ENCODE results near the gene SAE1. TPM values are rescaled to one million over a fixed set of nuclear protein-coding genes. Genes with fewer than 3 reads are reported as not detected.
A peak's percentile ranks its signal among the peaks of the same experiment; 100 is the strongest.

Gene SAE1
- total RNA-seq, 1 experiment from 2014 or later, result 140 TPM

DNA sequence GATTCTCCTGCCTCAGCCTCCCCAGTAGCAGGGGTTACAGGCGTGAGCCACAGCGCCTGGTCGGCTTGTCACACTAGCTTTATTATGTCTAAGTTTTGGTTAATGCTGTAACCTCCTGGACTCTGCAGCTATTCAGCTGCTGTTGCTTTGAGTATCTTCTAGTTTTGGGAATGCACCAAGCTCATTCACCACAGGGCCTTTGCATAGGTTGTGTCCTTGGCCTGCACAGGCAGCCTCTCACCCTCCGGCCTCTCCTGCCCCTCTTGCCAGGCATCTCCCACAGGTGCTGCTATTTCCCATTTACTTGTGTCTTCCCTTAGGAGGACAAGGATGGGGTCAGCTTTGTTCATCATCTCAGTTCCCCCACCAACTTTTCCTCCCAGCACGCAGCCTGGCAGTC is 123.3 kb downstream of the SAE1 start:
- no peak overlapping the region for H3K4me3 ChIP-seq (ENCODE audit: low read depth in 2 of 2, low read length in 2 of 2)
- no peak for ATAC-seq
- peaks cover 6% of the 10 kb centered on the region for H3K4me1 ChIP-seq (ENCODE audit: control insufficient read depth, insufficient read depth, low read length)
- ChIA-PET POLR2A (interaction anchor here (0.6 kb wide), 1 partner anchor 10 kb away, joined by 3 read pairs; no protein-coding TSS in a partner anchor), CTCF (interaction anchor here (0.7 kb wide), 2 partner anchors 43 to 84 kb away, joined by 3 to 5 read pairs; no protein-coding TSS in a partner anchor)
- intact Hi-C loops (cut with micrococcal nuclease; ENCODE audit: unreplicated experiment) (no loop called here), in situ Hi-C loops (cut with HindIII; ENCODE audit: low pct_unique_long_range_greater_than_20kb, low sequenced_read_pairs) (no loop called here)
- no TSS peak for BruUV-seq (replicated peaks)
- no peaks in the 10 kb centered on the region for H3K9me3 ChIP-seq (ENCODE audit: control insufficient read depth, insufficient read depth, low read depth, low read length)
- no peak overlapping the region for H3K27ac ChIP-seq (ENCODE audit: low read length)
- no peak for DNase-seq (ENCODE audit: low read depth, low spot score)
- no peak for TF ChIP-seq POLR2AphosphoS5 (IDR thresholded peaks at IDR 0.05; ENCODE audit: low read depth, low read length)
- TF ChIP-seq, protein P1, sequence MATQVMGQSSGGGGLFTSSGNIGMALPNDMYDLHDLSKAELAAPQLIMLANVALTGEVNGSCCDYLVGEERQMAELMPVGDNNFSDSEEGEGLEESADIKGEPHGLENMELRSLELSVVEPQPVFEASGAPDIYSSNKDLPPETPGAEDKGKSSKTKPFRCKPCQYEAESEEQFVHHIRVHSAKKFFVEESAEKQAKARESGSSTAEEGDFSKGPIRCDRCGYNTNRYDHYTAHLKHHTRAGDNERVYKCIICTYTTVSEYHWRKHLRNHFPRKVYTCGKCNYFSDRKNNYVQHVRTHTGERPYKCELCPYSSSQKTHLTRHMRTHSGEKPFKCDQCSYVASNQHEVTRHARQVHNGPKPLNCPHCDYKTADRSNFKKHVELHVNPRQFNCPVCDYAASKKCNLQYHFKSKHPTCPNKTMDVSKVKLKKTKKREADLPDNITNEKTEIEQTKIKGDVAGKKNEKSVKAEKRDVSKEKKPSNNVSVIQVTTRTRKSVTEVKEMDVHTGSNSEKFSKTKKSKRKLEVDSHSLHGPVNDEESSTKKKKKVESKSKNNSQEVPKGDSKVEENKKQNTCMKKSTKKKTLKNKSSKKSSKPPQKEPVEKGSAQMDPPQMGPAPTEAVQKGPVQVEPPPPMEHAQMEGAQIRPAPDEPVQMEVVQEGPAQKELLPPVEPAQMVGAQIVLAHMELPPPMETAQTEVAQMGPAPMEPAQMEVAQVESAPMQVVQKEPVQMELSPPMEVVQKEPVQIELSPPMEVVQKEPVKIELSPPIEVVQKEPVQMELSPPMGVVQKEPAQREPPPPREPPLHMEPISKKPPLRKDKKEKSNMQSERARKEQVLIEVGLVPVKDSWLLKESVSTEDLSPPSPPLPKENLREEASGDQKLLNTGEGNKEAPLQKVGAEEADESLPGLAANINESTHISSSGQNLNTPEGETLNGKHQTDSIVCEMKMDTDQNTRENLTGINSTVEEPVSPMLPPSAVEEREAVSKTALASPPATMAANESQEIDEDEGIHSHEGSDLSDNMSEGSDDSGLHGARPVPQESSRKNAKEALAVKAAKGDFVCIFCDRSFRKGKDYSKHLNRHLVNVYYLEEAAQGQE (IDR thresholded peaks at IDR 0.05; ENCODE audit: insufficient read depth in 1 of 2, low read depth in 2 of 2, low read length in 1 of 2), result no peak
- TF ChIP-seq SIN3A (IDR thresholded peaks at IDR 0.05; ENCODE audit: borderline replicate concordance, insufficient read depth, low read depth, low read length), result no peak
- TF ChIP-seq TCF7L2 (IDR thresholded peaks at IDR 0.05; ENCODE audit: low read depth, low read length), result no peak
- no peak for TF ChIP-seq CTCF (IDR thresholded peaks at IDR 0.05)
- H3K27me3 ChIP-seq (ENCODE audit: control insufficient read depth, insufficient read depth, low read length), result no peaks in the 10 kb centered on the region
- H3K36me3 ChIP-seq (ENCODE audit: control insufficient read depth, insufficient read depth, low read length), result no peaks in the 10 kb centered on the region; the same call in 1 of the 2 replicates

- H3K4me1 ChIP-seq (ENCODE audit: control insufficient read depth, insufficient read depth, low read length), result peaks cover 6% of the 10 kb centered on the region
- peak within 1 kb of the TSS; percentile 93 for H3K27ac ChIP-seq (ENCODE audit: low read length)
- H3K9me3 ChIP-seq (ENCODE audit: control insufficient read depth, insufficient read depth, low read depth, low read length), result no peaks in the 10 kb centered on the region
- intact Hi-C loops (cut with micrococcal nuclease; ENCODE audit: unreplicated experiment), result no loop called here
- TSS peak; percentile 98 for BruUV-seq (replicated peaks)
- H3K36me3 ChIP-seq (ENCODE audit: control insufficient read depth, insufficient read depth, low read length), result no peaks in the 10 kb centered on the region; the same call in 1 of the 2 replicates
- in situ Hi-C loops (cut with HindIII; ENCODE audit: low pct_unique_long_range_greater_than_20kb, low sequenced_read_pairs), result no loop called here
- peak within 1 kb of the TSS; percentile 65 to 89 for H3K4me3 ChIP-seq (ENCODE audit: low read depth in 2 of 2, low read length in 2 of 2)
- no peaks in the 10 kb centered on the region for H3K27me3 ChIP-seq (ENCODE audit: control insufficient read depth, insufficient read depth, low read length)
- CTCF ChIA-PET, result interaction anchor here (0.6 to 1.4 kb wide), 3 partner anchors 12 to 195 kb away, joined by 4 to 9 read pairs (median 8); no protein-coding TSS in a partner anchor
- TF ChIP-seq POLR2AphosphoS5 (IDR thresholded peaks at IDR 0.05; ENCODE audit: low read depth, low read length) (0 out of 2 replicates have a peak, but pooled peaks have one; percentile 49), TCF7L2 (IDR thresholded peaks at IDR 0.05; ENCODE audit: low read depth, low read length) (no peak), SIN3A (IDR thresholded peaks at IDR 0.05; ENCODE audit: borderline replicate concordance, insufficient read depth, low read depth, low read length) (0 out of 2 replicates have a peak, but pooled peaks have one; percentile 51), CTCF (IDR thresholded peaks at IDR 0.05) (no peak)
- TF ChIP-seq, protein P1 (IDR thresholded peaks at IDR 0.05; ENCODE audit: insufficient read depth in 1 of 2, low read depth in 2 of 2, low read length in 1 of 2), result no peak
- no peak for DNase-seq (ENCODE audit: low read depth, low spot score)
- peak; percentile 88 for ATAC-seq
- POLR2A ChIA-PET, result interaction anchor here (0.6 to 1.5 kb wide), 4 partner anchors 12 to 545 kb away, joined by 3 to 29 read pairs (median 4); partner anchors contain the start of gene INAFM1
Observed at GRCh38 chr19:47255879-47256692, 125.5 kb downstream of the SAE1 start, which contains the start of gene CCDC9. CCDC9 (plus strand) TSS chr19:47256525; CDS start chr19:47258401, 1,876 bp downstream.

Data from Panc1 (cell line).